HCT116 (cell line): ENCODE data around the gene RELB.

ENCODE experiments used
- EZH2phosphoT487 ChIP-seq: fragments of 200-600 bp; IDR thresholded peaks from 2 replicates; pipeline ENCODE4 v1.6.1; 2018; ENCODE audit warnings: antibody characterized with exemption, borderline replicate concordance
- POLR2A ChIP-seq: IDR thresholded peaks from 2 replicates; pipeline ENCODE4 v1.7.0; 2011; ENCODE audit warnings: borderline replicate concordance; ENCODE audit not compliant: insufficient read depth, insufficient read length; ENCODE audit errors: extremely low read depth
- POLR2AphosphoS5 ChIP-seq: IDR thresholded peaks from 2 replicates; pipeline ENCODE4 v1.6.1; 2011; ENCODE audit warnings: mild to moderate bottlenecking, low read depth, low read length, moderate library complexity
- TF ChIP-seq, protein P1 (sequence below), 3 experiments: fragments of 200-600 bp in 1 of 3; sonication (generic) in 1 of 3; IDR thresholded peaks in 2 of 3; conservative IDR thresholded peaks in 1 of 3; 2 replicates each; pipeline ENCODE4 v1.5.1; 2012 to 2017; ENCODE audit warnings: low read depth in 2 of 3, low read length in 2 of 3, antibody characterized with exemption in 1 of 3, borderline replicate concordance in 1 of 3, control low read depth in 1 of 3, mild to moderate bottlenecking in 1 of 3, mixed read lengths in 1 of 3, mixed run types in 1 of 3, moderate library complexity in 1 of 3; ENCODE audit not compliant: insufficient read depth in 1 of 3

- TF ChIP-seq POLR2AphosphoS5, result no peak
- no peak for TF ChIP-seq EZH2phosphoT487
- no peak for TF ChIP-seq POLR2A
- TF ChIP-seq, protein P1, sequence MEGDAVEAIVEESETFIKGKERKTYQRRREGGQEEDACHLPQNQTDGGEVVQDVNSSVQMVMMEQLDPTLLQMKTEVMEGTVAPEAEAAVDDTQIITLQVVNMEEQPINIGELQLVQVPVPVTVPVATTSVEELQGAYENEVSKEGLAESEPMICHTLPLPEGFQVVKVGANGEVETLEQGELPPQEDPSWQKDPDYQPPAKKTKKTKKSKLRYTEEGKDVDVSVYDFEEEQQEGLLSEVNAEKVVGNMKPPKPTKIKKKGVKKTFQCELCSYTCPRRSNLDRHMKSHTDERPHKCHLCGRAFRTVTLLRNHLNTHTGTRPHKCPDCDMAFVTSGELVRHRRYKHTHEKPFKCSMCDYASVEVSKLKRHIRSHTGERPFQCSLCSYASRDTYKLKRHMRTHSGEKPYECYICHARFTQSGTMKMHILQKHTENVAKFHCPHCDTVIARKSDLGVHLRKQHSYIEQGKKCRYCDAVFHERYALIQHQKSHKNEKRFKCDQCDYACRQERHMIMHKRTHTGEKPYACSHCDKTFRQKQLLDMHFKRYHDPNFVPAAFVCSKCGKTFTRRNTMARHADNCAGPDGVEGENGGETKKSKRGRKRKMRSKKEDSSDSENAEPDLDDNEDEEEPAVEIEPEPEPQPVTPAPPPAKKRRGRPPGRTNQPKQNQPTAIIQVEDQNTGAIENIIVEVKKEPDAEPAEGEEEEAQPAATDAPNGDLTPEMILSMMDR (IDR thresholded peaks at IDR 0.05 in 2 of 3, conservative IDR thresholded peaks at IDR 0.05 in 1 of 3; ENCODE audit: borderline replicate concordance in 1 of 3, insufficient read depth in 1 of 3, low read depth in 2 of 3, low read length in 2 of 3), result no peak
Measured at GRCh38 chr19:45027371-45027770, 26.1 kb downstream of the RELB start.
